Activated CD4-positive, alpha-beta T cell treated with anti-CD3 and anti-CD28 coated beads, Interleukin-2, amount 10 ng/mL, durations not matched to agents 24 days and 14 days (primary cell): Measurements from ENCODE around the gene DYNC2H1. TPM values are rescaled to one million over a fixed set of nuclear protein-coding genes. Genes with fewer than 3 reads are reported as not detected.

ENCODE experiments used
- DNase-seq: peaks from one replicate; pipeline ENCODE4 v3.0.0; 2022
- H3K27ac Mint-ChIP-seq: one replicate; pipeline ENCODE4 v1.8.0; 2022; ENCODE audit warnings: mild to moderate bottlenecking, mixed read lengths
- H3K27me3 Mint-ChIP-seq: one replicate; pipeline ENCODE4 v1.8.0; 2022; ENCODE audit warnings: mixed read lengths
- H3K36me3 Mint-ChIP-seq: one replicate; pipeline ENCODE4 v1.8.0; 2022; ENCODE audit warnings: low read depth, mild to moderate bottlenecking, mixed read lengths
- H3K4me1 Mint-ChIP-seq: one replicate; pipeline ENCODE4 v1.8.0; 2021; ENCODE audit warnings: mixed read lengths
- H3K4me3 Mint-ChIP-seq: one replicate; pipeline ENCODE4 v1.8.0; 2022; ENCODE audit warnings: mild to moderate bottlenecking, moderate library complexity, mixed read lengths
- H3K9me3 Mint-ChIP-seq: one replicate; pipeline ENCODE4 v1.8.0; 2021; ENCODE audit warnings: mixed read lengths
- intact Hi-C: fragments of 100-400 bp; cut with micrococcal nuclease; formaldehyde crosslinking; loops from one replicate; pipeline ENCODE4 v1.15.1; 2023
- total RNA-seq: library from RNA; stranded (reverse); gene quantifications from 2 replicates; pipeline ENCODE4 v1.2.3, GENCODE V29; 2022

Gene DYNC2H1
- total RNA-seq, 1 donor from 2014 or later: 0.30 TPM

GRCh38 chr11:103441021-103441420, 331.8 kb downstream of the DYNC2H1 start:
- Mint-ChIP-seq H3K27ac (no peak overlapping the region), H3K27me3 (no peaks in the 10 kb centered on the region), H3K4me3 (no peak overlapping the region), H3K36me3 (no peaks in the 10 kb centered on the region), H3K9me3 (no peaks in the 10 kb centered on the region), H3K4me1 (no peaks in the 10 kb centered on the region)
- intact Hi-C loops: no loop called here
- no peak for DNase-seq

- H3K9me3 Mint-ChIP-seq: no peaks in the 10 kb centered on the region
Measured at GRCh38 chr11:103448966-103449365, 339.7 kb downstream of the DYNC2H1 start.

GRCh38 chr11:103450241-103450640, 341.0 kb downstream of the DYNC2H1 start:
- Mint-ChIP-seq H3K36me3 (no peaks in the 10 kb centered on the region), H3K4me3 (no peak overlapping the region), H3K27ac (no peak overlapping the region), H3K9me3 (no peaks in the 10 kb centered on the region), H3K27me3 (no peaks in the 10 kb centered on the region), H3K4me1 (no peaks in the 10 kb centered on the region)
- intact Hi-C loops: no loop called here
- no peak for DNase-seq

More at GRCh38 chr11:103448966-103449365, 339.7 kb downstream of the DYNC2H1 start:
- H3K4me1 Mint-ChIP-seq: no peaks in the 10 kb centered on the region
- H3K4me3 Mint-ChIP-seq: no peak overlapping the region
- no peaks in the 10 kb centered on the region for H3K36me3 Mint-ChIP-seq
- no peak for DNase-seq
- H3K27me3 Mint-ChIP-seq: no peaks in the 10 kb centered on the region
- H3K27ac Mint-ChIP-seq: no peak overlapping the region
- intact Hi-C loops: no loop called here

GRCh38 chr11:103453126-103453525, 343.9 kb downstream of the DYNC2H1 start:
- no peak overlapping the region for H3K27ac Mint-ChIP-seq
- H3K4me1 Mint-ChIP-seq: no peaks in the 10 kb centered on the region
- no peaks in the 10 kb centered on the region for H3K27me3 Mint-ChIP-seq
- H3K4me3 Mint-ChIP-seq: no peak overlapping the region
- H3K36me3 Mint-ChIP-seq: no peaks in the 10 kb centered on the region
- DNase-seq: no peak
- H3K9me3 Mint-ChIP-seq: no peaks in the 10 kb centered on the region
- intact Hi-C loops: no loop called here

- Mint-ChIP-seq H3K27ac (no peak overlapping the region), H3K36me3 (no peaks in the 10 kb centered on the region), H3K4me1 (no peaks in the 10 kb centered on the region), H3K4me3 (no peak overlapping the region), H3K9me3 (no peaks in the 10 kb centered on the region), H3K27me3 (no peaks in the 10 kb centered on the region)
- DNase-seq: no peak
- intact Hi-C loops: no loop called here
Measured at GRCh38 chr11:103453915-103454709, 344.9 kb downstream of the DYNC2H1 start.

GRCh38 chr11:103464420-103464819, 355.2 kb downstream of the DYNC2H1 start:
- H3K9me3 Mint-ChIP-seq: no peaks in the 10 kb centered on the region
- H3K36me3 Mint-ChIP-seq: no peaks in the 10 kb centered on the region
- no peaks in the 10 kb centered on the region for H3K27me3 Mint-ChIP-seq
- no peak overlapping the region for H3K27ac Mint-ChIP-seq
- H3K4me1 Mint-ChIP-seq: no peaks in the 10 kb centered on the region
- H3K4me3 Mint-ChIP-seq: no peak overlapping the region
- intact Hi-C loops: no loop called here
- no peak for DNase-seq

- H3K9me3 Mint-ChIP-seq: no peaks in the 10 kb centered on the region
- intact Hi-C loops: no loop called here
- H3K27ac Mint-ChIP-seq: no peak overlapping the region
- no peaks in the 10 kb centered on the region for H3K36me3 Mint-ChIP-seq
- no peak for DNase-seq
- H3K4me1 Mint-ChIP-seq: no peaks in the 10 kb centered on the region
- H3K4me3 Mint-ChIP-seq: no peak overlapping the region
- no peaks in the 10 kb centered on the region for H3K27me3 Mint-ChIP-seq
Measured at GRCh38 chr11:103465555-103466140, 356.4 kb downstream of the DYNC2H1 start.

GRCh38 chr11:103471546-103471945, 362.3 kb downstream of the DYNC2H1 start:
- H3K27ac Mint-ChIP-seq: no peak overlapping the region
- H3K36me3 Mint-ChIP-seq: no peaks in the 10 kb centered on the region
- H3K9me3 Mint-ChIP-seq: no peaks in the 10 kb centered on the region
- intact Hi-C loops: no loop called here
- DNase-seq: no peak
- no peaks in the 10 kb centered on the region for H3K27me3 Mint-ChIP-seq
- H3K4me1 Mint-ChIP-seq: no peaks in the 10 kb centered on the region
- H3K4me3 Mint-ChIP-seq: no peak overlapping the region

GRCh38 chr11:103476874-103477273, 367.6 kb downstream of the DYNC2H1 start:
- H3K27me3 Mint-ChIP-seq: no peaks in the 10 kb centered on the region
- H3K27ac Mint-ChIP-seq: no peak overlapping the region
- no peaks in the 10 kb centered on the region for H3K4me1 Mint-ChIP-seq
- no peaks in the 10 kb centered on the region for H3K9me3 Mint-ChIP-seq
- intact Hi-C loops: no loop called here
- no peak overlapping the region for H3K4me3 Mint-ChIP-seq
- H3K36me3 Mint-ChIP-seq: no peaks in the 10 kb centered on the region
- no peak for DNase-seq

- intact Hi-C loops: no loop called here
- H3K4me1 Mint-ChIP-seq: no peaks in the 10 kb centered on the region
- no peak for DNase-seq
- no peaks in the 10 kb centered on the region for H3K36me3 Mint-ChIP-seq
- H3K27me3 Mint-ChIP-seq: no peaks in the 10 kb centered on the region
- no peaks in the 10 kb centered on the region for H3K9me3 Mint-ChIP-seq
- H3K27ac Mint-ChIP-seq: no peak overlapping the region
- no peak overlapping the region for H3K4me3 Mint-ChIP-seq
Measured at GRCh38 chr11:103480421-103480820, 371.2 kb downstream of the DYNC2H1 start.

GRCh38 chr11:103483996-103484395, 374.8 kb downstream of the DYNC2H1 start:
- no peak overlapping the region for H3K4me3 Mint-ChIP-seq
- no peaks in the 10 kb centered on the region for H3K9me3 Mint-ChIP-seq
- no peak for DNase-seq
- H3K27me3 Mint-ChIP-seq: no peaks in the 10 kb centered on the region
- intact Hi-C loops: no loop called here
- H3K4me1 Mint-ChIP-seq: peaks cover 7% of the 10 kb centered on the region
- no peak overlapping the region for H3K27ac Mint-ChIP-seq
- H3K36me3 Mint-ChIP-seq: no peaks in the 10 kb centered on the region

- no peak overlapping the region for H3K4me3 Mint-ChIP-seq
- no peaks in the 10 kb centered on the region for H3K9me3 Mint-ChIP-seq
- no peak overlapping the region for H3K27ac Mint-ChIP-seq
- intact Hi-C loops: no loop called here
- no peak for DNase-seq
- H3K36me3 Mint-ChIP-seq: no peaks in the 10 kb centered on the region
- peaks cover 7% of the 10 kb centered on the region for H3K4me1 Mint-ChIP-seq
- H3K27me3 Mint-ChIP-seq: no peaks in the 10 kb centered on the region
Measured at GRCh38 chr11:103484545-103484944, 375.3 kb downstream of the DYNC2H1 start.

- H3K27me3 Mint-ChIP-seq: no peaks in the 10 kb centered on the region
- no peaks in the 10 kb centered on the region for H3K36me3 Mint-ChIP-seq
- intact Hi-C loops: no loop called here
- H3K4me1 Mint-ChIP-seq: peaks cover 7% of the 10 kb centered on the region
- H3K27ac Mint-ChIP-seq: no peak overlapping the region
- DNase-seq: no peak
- H3K9me3 Mint-ChIP-seq: no peaks in the 10 kb centered on the region
- no peak overlapping the region for H3K4me3 Mint-ChIP-seq
Measured at GRCh38 chr11:103486604-103487003, 377.4 kb downstream of the DYNC2H1 start.

GRCh38 chr11:103487113-103487512, 377.9 kb downstream of the DYNC2H1 start:
- Mint-ChIP-seq H3K4me3 (no peak overlapping the region), H3K27ac (no peak overlapping the region), H3K9me3 (no peaks in the 10 kb centered on the region), H3K4me1 (peaks cover 7% of the 10 kb centered on the region), H3K36me3 (no peaks in the 10 kb centered on the region), H3K27me3 (no peaks in the 10 kb centered on the region)
- no peak for DNase-seq
- intact Hi-C loops: no loop called here
